KMS-11 (cell line): ENCODE measurements around the gene GYPE.
"Not testable (repeated sequence)": the region's sequence is repeated elsewhere in the genome, so short reads cannot be mapped to it uniquely, and the experiment has no call there.

Source experiments
- H2AFZ ChIP-seq: fragments of 200-600 bp; sonication (generic); 2 replicates; pipeline ENCODE4 v1.6.1; 2016; ENCODE audit warnings: antibody characterized with exemption, mixed run types, low read depth
- H3K27ac ChIP-seq: fragments of 200-600 bp; sonication (generic); 2 replicates; pipeline ENCODE4 v1.6.1; 2016; ENCODE audit warnings: mild to moderate bottlenecking, mixed run types
- H3K27me3 ChIP-seq: fragments of 200-600 bp; sonication (generic); 2 replicates; pipeline ENCODE4 v1.6.1; 2017; ENCODE audit warnings: mild to moderate bottlenecking, low read depth, mixed run types, moderate library complexity; ENCODE audit not compliant: insufficient read depth
- H3K36me3 ChIP-seq: fragments of 200-600 bp; sonication (generic); 2 replicates; pipeline ENCODE4 v1.6.1; 2017; ENCODE audit warnings: mild to moderate bottlenecking, mixed run types; ENCODE audit not compliant: insufficient read depth
- H3K4me1 ChIP-seq: fragments of 200-600 bp; sonication (generic); 2 replicates; pipeline ENCODE4 v1.6.1; 2016; ENCODE audit warnings: mild to moderate bottlenecking, low read depth, mixed run types; ENCODE audit not compliant: poor library complexity, severe bottlenecking
- H3K4me2 ChIP-seq: fragments of 200-600 bp; sonication (generic); 2 replicates; pipeline ENCODE4 v1.7.0; 2016; ENCODE audit warnings: mild to moderate bottlenecking, mixed run types
- H3K4me3 ChIP-seq: fragments of 200-600 bp; sonication (generic); IDR thresholded peaks from 2 replicates; pipeline ENCODE4 v1.6.1; 2017; ENCODE audit warnings: low read depth, low read length, mixed read lengths; ENCODE audit not compliant: insufficient read depth
- H3K79me2 ChIP-seq: fragments of 200-600 bp; sonication (generic); 2 replicates; pipeline ENCODE4 v1.6.1; 2016; ENCODE audit warnings: low read depth, mixed run types; ENCODE audit not compliant: insufficient read depth
- H3K9ac ChIP-seq: fragments of 200-600 bp; sonication (generic); 2 replicates; pipeline ENCODE4 v1.6.1; 2016; ENCODE audit warnings: mild to moderate bottlenecking, mixed run types
- H4K20me1 ChIP-seq: fragments of 200-600 bp; sonication (generic); 2 replicates; pipeline ENCODE4 v1.6.1; 2016; ENCODE audit warnings: mild to moderate bottlenecking, mixed run types; ENCODE audit not compliant: insufficient read depth
- CTCF ChIP-seq: fragments of 200-600 bp; sonication (generic); conservative IDR thresholded peaks from 2 replicates; pipeline ENCODE4 v1.6.1; 2017; ENCODE audit warnings: low read depth, mild to moderate bottlenecking, antibody characterized with exemption, low read length, moderate library complexity, mixed read lengths

The GYPE gene

GRCh38 chr4:143921181-143921580 is 15.8 kb upstream of the GYPE start:
- H3K27ac ChIP-seq = no peak overlapping the region
- no peak for TF ChIP-seq CTCF
- H3K4me3 ChIP-seq = no peak overlapping the region
- no peak overlapping the region for H3K9ac ChIP-seq
- no peaks in the 10 kb centered on the region for H4K20me1 ChIP-seq
- H2AFZ ChIP-seq = no peak overlapping the region
- H3K27me3 ChIP-seq = no peaks in the 10 kb centered on the region
- H3K79me2 ChIP-seq = no peaks in the 10 kb centered on the region
- no peaks in the 10 kb centered on the region for H3K36me3 ChIP-seq
- H3K4me2 ChIP-seq = no peak overlapping the region
- H3K4me1 ChIP-seq = no peaks in the 10 kb centered on the region

- H3K36me3 ChIP-seq, H3K27me3 ChIP-seq, H3K9ac ChIP-seq, H3K4me1 ChIP-seq, H2AFZ ChIP-seq, H3K4me3 ChIP-seq, H4K20me1 ChIP-seq, H3K27ac ChIP-seq, H3K4me2 ChIP-seq, H3K79me2 ChIP-seq: not testable (repeated sequence)
Observed at GRCh38 chr4:143916485-143916884, 11.1 kb upstream of the GYPE start.

- not testable (repeated sequence) for H4K20me1 ChIP-seq, H3K4me1 ChIP-seq, H2AFZ ChIP-seq, H3K36me3 ChIP-seq, H3K27me3 ChIP-seq, H3K9ac ChIP-seq, H3K79me2 ChIP-seq, H3K4me3 ChIP-seq, H3K27ac ChIP-seq, H3K4me2 ChIP-seq
Observed at GRCh38 chr4:143912478-143912877, 7.1 kb upstream of the GYPE start.

- not testable (repeated sequence) for H3K4me2 ChIP-seq, H2AFZ ChIP-seq, H3K79me2 ChIP-seq, H3K27me3 ChIP-seq, H3K4me3 ChIP-seq, H3K36me3 ChIP-seq, H3K4me1 ChIP-seq, H4K20me1 ChIP-seq, H3K27ac ChIP-seq, H3K9ac ChIP-seq
Observed at GRCh38 chr4:143911528-143912417, 6.4 kb upstream of the GYPE start.

- not testable (repeated sequence) for H3K36me3 ChIP-seq, H3K9ac ChIP-seq, H3K27ac ChIP-seq, H2AFZ ChIP-seq, H3K4me3 ChIP-seq, H3K27me3 ChIP-seq, H3K4me1 ChIP-seq, H3K79me2 ChIP-seq, H4K20me1 ChIP-seq, H3K4me2 ChIP-seq
Observed at GRCh38 chr4:143910906-143911305, 5.5 kb upstream of the GYPE start.

- not testable (repeated sequence) for H3K27ac ChIP-seq, H3K9ac ChIP-seq, H3K4me2 ChIP-seq, H3K36me3 ChIP-seq, H3K4me1 ChIP-seq, H3K79me2 ChIP-seq, H2AFZ ChIP-seq, H3K4me3 ChIP-seq, H3K27me3 ChIP-seq, H4K20me1 ChIP-seq
- 0 out of 2 replicates have a peak, but pooled peaks have one; percentile 22 for TF ChIP-seq CTCF
Observed at GRCh38 chr4:143907811-143908210, 2.5 kb upstream of the GYPE start.

- H3K79me2 ChIP-seq, H3K27ac ChIP-seq, H3K27me3 ChIP-seq, H4K20me1 ChIP-seq, H3K4me1 ChIP-seq, H3K36me3 ChIP-seq, H3K9ac ChIP-seq, H3K4me2 ChIP-seq, H2AFZ ChIP-seq, H3K4me3 ChIP-seq: not testable (repeated sequence)
Observed at GRCh38 chr4:143904431-143904830, 928 bp downstream of the GYPE start.

- H3K4me2 ChIP-seq, H2AFZ ChIP-seq, H3K27ac ChIP-seq, H3K9ac ChIP-seq, H3K27me3 ChIP-seq, H4K20me1 ChIP-seq, H3K4me3 ChIP-seq, H3K79me2 ChIP-seq, H3K4me1 ChIP-seq, H3K36me3 ChIP-seq: not testable (repeated sequence)
Observed at GRCh38 chr4:143890323-143890722, 15.0 kb downstream of the GYPE start.

GRCh38 chr4:143888189-143888588 is 17.2 kb downstream of the GYPE start:
- not testable (repeated sequence) for H3K9ac ChIP-seq, H3K4me3 ChIP-seq, H2AFZ ChIP-seq, H3K27me3 ChIP-seq, H3K4me2 ChIP-seq, H3K4me1 ChIP-seq, H3K36me3 ChIP-seq, H3K79me2 ChIP-seq, H4K20me1 ChIP-seq, H3K27ac ChIP-seq
